ENCODE results near the gene CAB39L. TPM values are rescaled to one million over a fixed set of nuclear protein-coding genes. Genes with fewer than 3 reads are reported as not detected.

Gene CAB39L
- total and polyA plus RNA-seq, 2 of the 13 experiments (the other 11 are each of a cell fraction or from before 2014, with no cell fraction given): 3.1 to 6.1 TPM

GRCh38 chr13:49454388-49455006 is 10.6 kb upstream of the CAB39L start:
- Histone ChIP-seq H3K9me3 (ENCODE audit: low read length) (no peaks in the 10 kb centered on the region), H3K4me3 (replicated peaks in 1 of 3; ENCODE audit: insufficient read depth in 1 of 3, low read depth in 2 of 3, low read length in 3 of 3) (no peak overlapping the region), H3K79me2 (ENCODE audit: insufficient read depth, low read length) (peaks cover 10% of the 10 kb centered on the region), H3K4me2 (ENCODE audit: low read depth, low read length) (no peak overlapping the region), H3K27me3 (ENCODE audit: control insufficient read depth in 1 of 2, insufficient read depth in 2 of 2, low read length in 2 of 2) (no peaks in the 10 kb centered on the region), H4K20me1 (ENCODE audit: insufficient read depth, low read length) (no peaks in the 10 kb centered on the region), H3K9ac (ENCODE audit: insufficient read depth, low read depth, low read length) (no peak overlapping the region), H2AFZ (ENCODE audit: low read length) (no peak overlapping the region), H3K4me1 (ENCODE audit: insufficient read depth, low read length) (peaks cover 6% of the 10 kb centered on the region; the same call in 1 of the 2 replicates), H3K27ac (ENCODE audit: extremely low read length, insufficient read depth, low read length) (no peak overlapping the region), H3K36me3 (replicated peaks in 1 of 2; ENCODE audit: control insufficient read depth in 1 of 2, insufficient read depth in 2 of 2, low read length in 2 of 2) (0 out of 5 replicates have a peak, but pooled peaks cover 0 to 2% of the 10 kb centered on the region in 2 experiments)
- intact Hi-C loops (cut with micrococcal nuclease; ENCODE audit: unreplicated experiment): loop anchor here (5.0 kb wide), 1 partner anchor 43 kb away; the partner anchor contains the start of gene PHF11
- no peak for TF ChIP-seq RXRB (CRISPR knock-in tag; IDR thresholded peaks at IDR 0.05; ENCODE audit: borderline replicate concordance)
- no peak for TF ChIP-seq ZFP91 (CRISPR knock-in tag; IDR thresholded peaks at IDR 0.05; ENCODE audit: borderline replicate concordance)
- no peak for TF ChIP-seq ZNF337 (CRISPR knock-in tag; IDR thresholded peaks at IDR 0.05; ENCODE audit: borderline replicate concordance, low read depth)
- TF ChIP-seq NBN (conservative IDR thresholded peaks at IDR 0.05): no peak
- no peak for TF ChIP-seq NFIB (CRISPR knock-in tag; IDR thresholded peaks at IDR 0.05; ENCODE audit: borderline replicate concordance)
- no peak for TF ChIP-seq CAMTA2 (CRISPR knock-in tag; IDR thresholded peaks at IDR 0.05; ENCODE audit: borderline replicate concordance)
- no peak for TF ChIP-seq MXI1 (IDR thresholded peaks at IDR 0.05; ENCODE audit: borderline replicate concordance, low read depth, low read length)
- no peak for TF ChIP-seq TBX2 (CRISPR knock-in tag; IDR thresholded peaks at IDR 0.05; ENCODE audit: borderline replicate concordance)
- ChIA-PET POLR2A (no interaction called here), CTCF (ENCODE audit: low intra/inter-chr PET ratio, low total read pairs) (no interaction called here)
- FAIRE-seq: no peak
- BruUV-seq (replicated peaks): no TSS peak
- in situ Hi-C loops (cut with HindIII; ENCODE audit: extremely low pct_ligation_motif_present, low pct_unique_long_range_greater_than_20kb): no loop called here
- no peak for DNase-seq (ENCODE audit: low spot score)
- 92% methylated on average over 4 of the region's 4 CpGs for WGBS (ENCODE audit: low lambda C conversion rate)
- no peak for ATAC-seq

Data from HepG2 (cell line).